DMS153 treated with DMSO at 0.1 percent for 48 hours (cell line): ENCODE data around the gene AKAP7.
"Not testable (repeated sequence)": the region's sequence is repeated elsewhere in the genome, so short reads cannot be mapped to it uniquely, and the experiment has no call there.

Experiments
- DNase-seq: peaks from one replicate; lab custom pipeline; 2025; ENCODE audit not compliant: unreplicated experiment; lab: John Stamatoyannopoulos, UW

AKAP7 gene

GRCh38 chr6:131250936-131251335 lies 115.7 kb downstream of the AKAP7 start:
- no peak for DNase-seq

GRCh38 chr6:131251590-131252199 lies 116.4 kb downstream of the AKAP7 start:
- no peak for DNase-seq

GRCh38 chr6:131255434-131255833 lies 120.2 kb downstream of the AKAP7 start:
- no peak for DNase-seq

DNA sequence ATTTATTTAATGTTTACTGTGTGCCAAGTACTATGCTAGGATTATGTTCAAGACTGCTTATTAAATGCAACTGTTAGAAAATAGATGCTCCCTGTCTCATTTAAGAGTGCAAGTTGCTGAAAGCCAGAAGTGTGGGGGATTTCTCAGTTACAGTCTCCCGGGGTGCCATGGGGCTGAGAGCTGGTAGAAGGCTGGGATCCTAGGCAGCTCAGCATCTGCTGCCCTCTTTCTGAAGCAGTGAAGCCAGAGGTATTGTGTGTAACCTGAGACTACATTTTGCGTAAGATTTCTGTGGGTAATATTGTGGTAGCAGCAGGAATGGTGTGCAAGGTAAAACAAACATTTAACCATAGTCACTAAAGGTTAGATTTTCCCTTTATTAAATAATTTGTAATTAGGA lies 120.6 kb downstream of the AKAP7 start:
- DNase-seq = no peak

DNA sequence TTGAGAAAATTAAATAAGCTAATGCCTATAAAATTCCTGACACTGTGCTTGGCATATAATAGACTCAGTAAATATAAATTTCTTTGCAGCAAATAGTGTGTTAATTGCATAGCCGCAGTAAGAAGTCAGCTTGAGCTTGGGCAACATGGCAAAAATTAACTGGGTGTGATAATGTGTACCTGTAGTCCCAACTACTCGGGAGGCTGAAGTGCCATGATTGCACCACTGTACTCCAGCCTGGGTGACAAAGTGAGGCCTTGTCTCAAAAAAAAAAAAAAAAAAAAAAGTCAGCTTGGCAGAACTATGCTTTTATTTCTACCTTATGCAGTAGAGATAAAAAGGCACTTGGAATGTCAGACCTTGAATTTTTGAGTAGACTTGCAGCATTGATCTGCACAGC lies 121.8 kb downstream of the AKAP7 start:
- DNase-seq = no peak

GRCh38 chr6:131258010-131258652 lies 122.9 kb downstream of the AKAP7 start:
- no peak for DNase-seq

- DNase-seq = no peak
These were observed 123.7 kb downstream of the AKAP7 start for GRCh38 chr6:131258816-131259476.

- DNase-seq = not testable (repeated sequence)
These were observed 125.7 kb downstream of the AKAP7 start for GRCh38 chr6:131260960-131261359.

GRCh38 chr6:131262060-131262459 lies 126.8 kb downstream of the AKAP7 start:
- no peak for DNase-seq

GRCh38 chr6:131265939-131266338 lies 130.7 kb downstream of the AKAP7 start:
- DNase-seq = no peak

DNA sequence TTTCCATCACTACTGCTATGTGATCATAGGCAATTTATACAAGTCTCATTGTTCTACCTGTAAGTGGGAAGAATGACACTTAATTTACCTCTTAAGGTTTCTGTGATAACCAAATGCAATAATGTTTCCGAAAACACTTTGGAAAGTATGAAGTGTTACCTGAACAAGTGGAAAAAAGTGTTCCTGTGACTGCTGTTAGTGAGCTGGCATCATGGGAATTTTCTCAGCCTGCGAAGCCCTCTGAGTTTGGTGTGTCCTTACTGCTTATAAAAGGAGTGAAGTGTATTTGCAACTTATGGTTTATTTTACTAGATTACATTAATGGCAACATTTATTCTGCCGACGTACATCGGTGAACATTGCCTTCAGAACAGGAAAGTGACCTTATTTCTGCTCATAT lies 133.0 kb downstream of the AKAP7 start:
- no peak for DNase-seq

DNA sequence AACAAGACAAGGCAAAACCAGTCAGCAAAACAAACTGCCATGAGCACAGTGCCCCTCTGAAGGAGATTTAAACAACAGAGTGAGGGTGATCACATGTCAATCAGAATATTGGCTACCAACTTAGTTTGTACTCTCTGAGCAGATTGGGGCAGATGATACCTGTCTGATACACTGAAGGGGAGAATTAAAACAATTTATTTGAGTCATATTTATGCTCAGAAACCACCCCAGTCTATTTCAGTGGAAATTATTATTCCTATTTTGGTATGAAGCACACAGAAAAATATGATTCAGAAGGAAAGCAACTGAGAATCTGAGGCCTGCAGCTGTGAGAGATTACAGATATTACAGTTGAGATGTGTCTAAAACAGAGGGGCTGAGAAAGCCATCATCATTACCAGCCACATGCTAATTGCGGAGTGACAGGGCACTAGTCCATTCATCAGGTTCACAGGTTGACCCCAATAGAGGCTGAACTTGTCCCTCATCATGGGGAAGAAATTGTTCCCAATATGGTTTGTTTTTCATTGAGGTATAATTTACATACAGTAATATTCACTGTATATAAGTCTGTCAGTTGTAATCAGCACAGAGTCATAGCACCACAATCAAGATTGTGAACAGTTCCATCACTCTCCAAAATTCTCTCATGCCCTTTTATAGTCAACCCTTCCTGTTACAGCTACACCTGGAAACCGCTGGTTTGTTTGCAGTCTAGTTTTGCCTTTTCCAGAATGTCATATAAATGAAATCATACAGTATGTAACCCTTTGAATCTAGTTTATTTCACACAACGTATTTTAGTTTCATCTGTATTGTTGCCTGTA lies 134.5 kb downstream of the AKAP7 start:
- DNase-seq = no peak

GRCh38 chr6:131270534-131270933 lies 135.3 kb downstream of the AKAP7 start:
- DNase-seq = no peak

GRCh38 chr6:131275273-131275672 lies 140.0 kb downstream of the AKAP7 start:
- DNase-seq = no peak

DNA sequence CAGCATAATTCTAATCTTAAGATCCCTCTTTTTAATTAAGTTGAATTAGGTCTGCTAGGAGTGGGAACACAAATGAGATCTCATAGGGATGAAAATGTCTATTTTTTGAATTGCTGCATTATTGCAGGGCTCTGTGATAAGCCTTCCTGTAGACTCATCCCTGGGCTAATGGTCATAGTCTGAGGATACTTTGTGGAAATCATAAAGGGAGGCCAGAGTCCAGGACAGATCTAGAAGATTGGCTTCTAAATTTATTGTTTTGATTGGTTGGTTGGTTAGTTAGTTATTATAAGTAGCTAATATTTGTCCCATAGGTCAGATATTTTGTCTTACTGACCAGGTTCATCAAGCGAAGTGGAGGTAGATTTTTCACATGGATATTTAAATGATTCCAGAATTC lies 142.3 kb downstream of the AKAP7 start:
- DNase-seq = no peak

- DNase-seq = no peak
These were observed 146.4 kb downstream of the AKAP7 start for GRCh38 chr6:131281471-131282270.

DNA sequence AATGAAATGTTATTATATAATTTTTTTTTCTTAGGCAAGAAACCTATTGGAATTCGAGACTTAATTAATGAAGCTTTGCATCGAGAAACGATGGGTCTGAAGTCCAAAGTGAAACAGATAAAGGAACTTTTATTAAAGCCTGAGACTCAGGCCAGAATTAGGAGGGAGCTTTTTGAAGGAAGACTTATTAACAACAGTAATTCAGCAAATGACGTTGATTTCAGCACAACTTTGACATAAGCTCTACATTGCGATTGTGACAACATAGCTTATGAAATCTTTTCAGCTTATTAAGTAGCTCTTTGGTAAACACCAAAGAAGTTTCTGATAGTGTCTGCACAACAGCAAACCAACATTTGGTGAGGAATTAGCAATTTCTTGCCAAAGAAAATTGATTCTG lies 147.1 kb downstream of the AKAP7 start:
- no peak for DNase-seq

DNA sequence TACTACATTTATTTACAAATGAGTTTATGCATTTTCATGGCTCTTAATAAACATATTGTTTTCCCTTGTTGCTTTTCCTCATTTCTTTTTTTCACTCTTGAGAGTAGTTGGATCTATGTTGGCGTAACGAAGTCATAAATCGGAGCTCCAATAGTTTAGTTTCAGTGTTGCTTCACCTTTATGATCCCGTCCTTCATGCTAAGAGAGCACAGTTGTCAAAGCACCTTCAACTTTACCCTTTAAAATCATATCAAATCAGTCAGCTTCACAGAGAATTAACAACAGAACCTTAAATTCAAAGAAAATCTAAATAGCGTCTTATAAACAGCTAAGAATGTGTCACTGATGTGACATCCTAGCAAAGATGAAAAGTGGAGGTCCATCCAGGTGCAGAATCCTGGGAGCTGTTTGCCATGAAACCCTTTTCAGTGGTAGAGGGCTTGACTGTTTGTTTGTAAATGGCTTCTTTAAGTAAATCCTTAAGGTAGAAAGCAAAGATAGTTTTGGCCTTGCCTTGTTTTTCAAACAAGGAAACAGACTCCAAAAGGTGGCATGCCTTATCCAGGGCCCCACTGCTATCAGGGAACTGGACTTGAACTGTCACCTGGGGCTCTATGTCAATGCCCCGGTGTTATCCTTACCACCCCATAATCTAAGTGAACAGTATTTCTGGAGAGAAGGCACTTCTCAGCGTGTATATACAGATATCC lies 148.4 kb downstream of the AKAP7 start:
- no peak for DNase-seq

DNA sequence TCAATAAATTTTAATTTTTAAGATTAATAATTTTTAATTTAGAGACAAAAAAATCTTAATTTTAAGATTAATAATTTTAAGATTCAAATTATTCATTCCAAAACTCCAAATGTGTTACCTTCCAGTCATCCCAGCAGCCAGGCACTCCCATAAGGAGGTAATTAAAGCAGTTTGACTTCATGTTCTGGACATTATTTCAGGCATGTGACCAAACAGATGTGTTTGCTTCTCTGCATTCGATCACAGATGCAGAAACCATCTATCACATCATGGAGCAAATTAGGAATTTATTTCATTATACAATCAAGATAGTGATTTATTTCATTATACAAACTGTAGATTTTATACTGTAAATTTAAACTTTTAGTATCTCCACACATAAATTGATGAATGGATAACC lies 150.3 kb downstream of the AKAP7 start:
- DNase-seq = no peak

DNA sequence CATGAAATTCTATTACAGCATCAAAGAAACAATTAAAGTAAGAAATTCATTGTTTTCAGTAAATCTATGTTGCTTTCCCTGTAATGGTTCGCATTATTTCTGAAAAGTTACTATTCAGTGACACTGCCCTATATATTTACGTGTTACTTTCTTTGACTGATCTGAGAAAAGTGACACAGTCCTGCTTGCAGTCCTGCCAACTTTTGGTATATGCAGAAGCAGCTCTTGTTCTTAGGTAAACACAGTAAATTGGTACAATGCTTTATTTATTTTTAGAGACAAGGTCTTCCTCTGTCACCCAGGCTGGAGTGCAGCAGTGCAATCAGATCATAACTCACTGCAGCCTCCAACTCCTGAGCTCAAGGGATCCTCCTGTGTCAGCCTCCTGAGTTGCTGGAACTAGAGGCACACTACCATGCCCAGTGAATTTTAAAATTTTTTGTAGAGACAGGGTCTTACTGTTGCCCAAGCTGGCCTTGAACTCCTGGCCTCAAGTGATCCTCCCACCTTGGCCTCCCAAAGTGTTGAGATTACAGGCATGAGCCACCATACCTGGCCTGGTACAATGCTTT lies 151.3 kb downstream of the AKAP7 start:
- no peak for DNase-seq
